ENCODE results near the gene HCN2.
"Not testable (repeated sequence)": the region's sequence is repeated elsewhere in the genome, so short reads cannot be mapped to it uniquely, and the experiment has no call there.

HCN2 gene

GRCh38 chr19:583198-583967 is 6.3 kb upstream of the HCN2 start:
- no peak for DNase-seq
- in situ Hi-C loops (cut with MboI; ENCODE audit: low pct_unique_long_range_greater_than_20kb, low sequenced_read_pairs): no loop called here

- in situ Hi-C loops (cut with MboI; ENCODE audit: low pct_unique_long_range_greater_than_20kb, low sequenced_read_pairs): no loop called here
- no peak for DNase-seq
Measured at GRCh38 chr19:583968-584239, 5.8 kb upstream of the HCN2 start.

GRCh38 chr19:584240-585001 is 5.3 kb upstream of the HCN2 start:
- in situ Hi-C loops (cut with MboI; ENCODE audit: low pct_unique_long_range_greater_than_20kb, low sequenced_read_pairs): no loop called here
- DNase-seq: peak; percentile 68

GRCh38 chr19:585146-585545 is 4.5 kb upstream of the HCN2 start:
- DNase-seq; in situ Hi-C loops (cut with MboI; ENCODE audit: low pct_unique_long_range_greater_than_20kb, low sequenced_read_pairs): not testable (repeated sequence)

- in situ Hi-C loops (cut with MboI; ENCODE audit: low pct_unique_long_range_greater_than_20kb, low sequenced_read_pairs): no loop called here
Measured at GRCh38 chr19:585551-586110, 4.0 kb upstream of the HCN2 start.

GRCh38 chr19:588093-588740 is 1.5 kb upstream of the HCN2 start:
- peak; percentile 91 for DNase-seq
- in situ Hi-C loops (cut with MboI; ENCODE audit: low pct_unique_long_range_greater_than_20kb, low sequenced_read_pairs): no loop called here

More at GRCh38 chr19:585551-586110, 4.0 kb upstream of the HCN2 start:
- no peak for DNase-seq

GRCh38 chr19:588741-589692 is 664 bp upstream of the HCN2 start:
- DNase-seq: no peak
- in situ Hi-C loops (cut with MboI; ENCODE audit: low pct_unique_long_range_greater_than_20kb, low sequenced_read_pairs): no loop called here

GRCh38 chr19:590396-590745 is 690 bp downstream of the HCN2 start:
- DNase-seq: no peak

GRCh38 chr19:590750-591098 is 1.0 kb downstream of the HCN2 start:
- in situ Hi-C loops (cut with MboI; ENCODE audit: low pct_unique_long_range_greater_than_20kb, low sequenced_read_pairs): no loop called here
- no peak for DNase-seq

More at GRCh38 chr19:590396-590745, 690 bp downstream of the HCN2 start:
- in situ Hi-C loops (cut with MboI; ENCODE audit: low pct_unique_long_range_greater_than_20kb, low sequenced_read_pairs): no loop called here

GRCh38 chr19:591099-591958 is 1.6 kb downstream of the HCN2 start:
- in situ Hi-C loops (cut with MboI; ENCODE audit: low pct_unique_long_range_greater_than_20kb, low sequenced_read_pairs): no loop called here
- DNase-seq: peak; percentile 45

- in situ Hi-C loops (cut with MboI; ENCODE audit: low pct_unique_long_range_greater_than_20kb, low sequenced_read_pairs): no loop called here
Measured at GRCh38 chr19:592101-592500, 2.4 kb downstream of the HCN2 start.

GRCh38 chr19:593055-593454 is 3.4 kb downstream of the HCN2 start:
- in situ Hi-C loops (cut with MboI; ENCODE audit: low pct_unique_long_range_greater_than_20kb, low sequenced_read_pairs): no loop called here
- no peak for DNase-seq

More at GRCh38 chr19:592101-592500, 2.4 kb downstream of the HCN2 start:
- no peak for DNase-seq

- DNase-seq: no peak
- in situ Hi-C loops (cut with MboI; ENCODE audit: low pct_unique_long_range_greater_than_20kb, low sequenced_read_pairs): no loop called here
Measured at GRCh38 chr19:593505-593904, 3.8 kb downstream of the HCN2 start.

- no peak for DNase-seq
- in situ Hi-C loops (cut with MboI; ENCODE audit: low pct_unique_long_range_greater_than_20kb, low sequenced_read_pairs): no loop called here
Measured at GRCh38 chr19:594265-594870, 4.7 kb downstream of the HCN2 start.

GRCh38 chr19:595326-596262 is 5.9 kb downstream of the HCN2 start:
- DNase-seq: no peak
- in situ Hi-C loops (cut with MboI; ENCODE audit: low pct_unique_long_range_greater_than_20kb, low sequenced_read_pairs): no loop called here

GRCh38 chr19:596263-596655 is 6.6 kb downstream of the HCN2 start:
- in situ Hi-C loops (cut with MboI; ENCODE audit: low pct_unique_long_range_greater_than_20kb, low sequenced_read_pairs): no loop called here
- DNase-seq: no peak

All from KBM-7 (cell line).